ENCODE measurements around the gene DHRS13. TPM values are rescaled to one million over a fixed set of nuclear protein-coding genes. Genes with fewer than 3 reads are reported as not detected.

DHRS13 gene
- total and polyA plus RNA-seq, 4 donors, result 5.0 to 91.6 (median 11.0) TPM

DNA sequence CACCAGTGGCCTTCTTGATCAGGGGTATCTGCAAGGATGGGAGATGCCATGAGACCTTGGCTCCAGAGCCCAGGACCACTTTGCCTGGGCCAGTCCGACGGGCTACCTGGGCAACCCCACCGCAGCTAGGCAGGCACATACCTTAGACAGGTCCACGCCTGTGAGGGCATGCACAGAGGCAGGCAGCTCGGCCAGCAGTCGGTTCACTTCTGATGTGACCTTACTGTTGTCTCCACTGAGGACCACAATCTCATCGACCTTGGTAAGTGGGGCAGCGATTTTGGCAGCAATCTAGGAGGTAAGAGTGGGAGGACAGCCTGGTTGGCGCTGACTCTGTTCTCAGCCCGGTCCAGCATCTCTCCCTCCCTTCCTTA lies 22.3 kb downstream of the DHRS13 start (continued):
- TF ChIP-seq, protein P1, sequence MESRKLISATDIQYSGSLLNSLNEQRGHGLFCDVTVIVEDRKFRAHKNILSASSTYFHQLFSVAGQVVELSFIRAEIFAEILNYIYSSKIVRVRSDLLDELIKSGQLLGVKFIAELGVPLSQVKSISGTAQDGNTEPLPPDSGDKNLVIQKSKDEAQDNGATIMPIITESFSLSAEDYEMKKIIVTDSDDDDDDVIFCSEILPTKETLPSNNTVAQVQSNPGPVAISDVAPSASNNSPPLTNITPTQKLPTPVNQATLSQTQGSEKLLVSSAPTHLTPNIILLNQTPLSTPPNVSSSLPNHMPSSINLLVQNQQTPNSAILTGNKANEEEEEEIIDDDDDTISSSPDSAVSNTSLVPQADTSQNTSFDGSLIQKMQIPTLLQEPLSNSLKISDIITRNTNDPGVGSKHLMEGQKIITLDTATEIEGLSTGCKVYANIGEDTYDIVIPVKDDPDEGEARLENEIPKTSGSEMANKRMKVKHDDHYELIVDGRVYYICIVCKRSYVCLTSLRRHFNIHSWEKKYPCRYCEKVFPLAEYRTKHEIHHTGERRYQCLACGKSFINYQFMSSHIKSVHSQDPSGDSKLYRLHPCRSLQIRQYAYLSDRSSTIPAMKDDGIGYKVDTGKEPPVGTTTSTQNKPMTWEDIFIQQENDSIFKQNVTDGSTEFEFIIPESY (IDR thresholded peaks at IDR 0.05), result no peak
- TF ChIP-seq, protein P2, sequence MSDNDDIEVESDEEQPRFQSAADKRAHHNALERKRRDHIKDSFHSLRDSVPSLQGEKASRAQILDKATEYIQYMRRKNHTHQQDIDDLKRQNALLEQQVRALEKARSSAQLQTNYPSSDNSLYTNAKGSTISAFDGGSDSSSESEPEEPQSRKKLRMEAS (IDR thresholded peaks at IDR 0.05), result no peak
- no peak for TF ChIP-seq JUND (IDR thresholded peaks at IDR 0.05)
- no peak for TF ChIP-seq FOXA1 (IDR thresholded peaks at IDR 0.05)
- no peak for TF ChIP-seq FOXA2 (IDR thresholded peaks at IDR 0.05)
- no peak for TF ChIP-seq HNF4A (conservative IDR thresholded peaks at IDR 0.05)
- no peak for TF ChIP-seq EGR1 (IDR thresholded peaks at IDR 0.05; ENCODE audit: low read depth in 2 of 2)

DNA sequence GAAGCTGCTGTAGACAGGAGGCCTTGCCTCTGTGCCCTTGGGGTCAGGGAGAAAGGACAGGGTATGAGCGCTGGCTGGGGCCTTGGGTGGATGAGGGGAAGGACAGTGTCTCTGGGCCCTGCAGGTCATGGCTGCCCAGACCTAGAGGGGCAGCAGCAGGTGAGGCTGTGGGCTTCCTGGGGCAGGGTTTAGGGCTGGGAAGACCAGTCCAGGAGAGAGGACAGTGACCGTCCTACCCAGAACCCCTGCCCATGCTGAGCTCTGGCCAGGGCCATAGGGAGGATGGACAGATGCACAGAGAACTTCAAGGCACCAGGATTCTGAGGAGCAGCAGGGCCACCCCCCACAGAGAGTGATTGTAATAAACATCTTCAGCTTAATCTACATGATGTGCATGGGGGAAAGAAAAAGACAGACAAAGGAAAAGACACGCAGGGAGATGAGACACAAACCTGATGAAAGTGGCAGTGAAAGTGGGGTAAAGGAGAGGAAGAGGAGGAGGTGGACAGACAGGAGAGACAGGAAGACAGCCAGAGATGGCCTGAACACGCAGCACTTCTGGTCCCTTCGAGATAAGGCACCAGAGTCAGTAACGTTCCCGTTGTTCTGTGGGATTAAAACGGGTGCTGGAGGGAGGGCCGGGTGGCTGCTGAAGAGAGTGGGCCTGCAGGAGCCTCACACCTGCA lies 22.9 kb downstream of the DHRS13 start:
- Histone ChIP-seq H3K4me3 (ENCODE audit: low read depth in 1 of 3, low read length in 3 of 3) (no peak overlapping the region), H3K4me1 (ENCODE audit: control insufficient read depth in 4 of 4, insufficient read depth in 4 of 4, low read length in 3 of 4) (no peaks in the 10 kb centered on the region), H3K9ac (ENCODE audit: low read depth in 1 of 2, low read length in 2 of 2) (no peak overlapping the region), H3K27ac (ENCODE audit: low read depth in 1 of 2, low read length in 2 of 2) (no peak overlapping the region), H3K36me3 (ENCODE audit: control insufficient read depth in 4 of 4, insufficient read depth in 3 of 4, low read depth in 1 of 4, low read length in 3 of 4) (peaks cover 34 to 65% (median 45%) of the 10 kb centered on the region in 4 donors), H3K9me3 (ENCODE audit: control insufficient read depth in 4 of 4, low read length in 3 of 4) (no peaks in the 10 kb centered on the region), H3K27me3 (ENCODE audit: control insufficient read depth in 4 of 4, insufficient read depth in 4 of 4, low read length in 3 of 4) (no peaks in the 10 kb centered on the region)
- TF ChIP-seq NR2F2 (IDR thresholded peaks at IDR 0.05) (no peak), JUND (IDR thresholded peaks at IDR 0.05) (no peak), YY1 (IDR thresholded peaks at IDR 0.05) (no peak), SP1 (IDR thresholded peaks at IDR 0.05) (no peak), GABPA (IDR thresholded peaks at IDR 0.05 in 1 of 2, conservative IDR thresholded peaks at IDR 0.05 in 1 of 2) (no peak), EGR1 (IDR thresholded peaks at IDR 0.05; ENCODE audit: low read depth in 2 of 2) (no peak), FOXA2 (IDR thresholded peaks at IDR 0.05) (no peak), TAF1 (conservative IDR thresholded peaks at IDR 0.05) (no peak), RXRA (IDR thresholded peaks at IDR 0.05) (no peak)
- TF ChIP-seq, protein P3, sequence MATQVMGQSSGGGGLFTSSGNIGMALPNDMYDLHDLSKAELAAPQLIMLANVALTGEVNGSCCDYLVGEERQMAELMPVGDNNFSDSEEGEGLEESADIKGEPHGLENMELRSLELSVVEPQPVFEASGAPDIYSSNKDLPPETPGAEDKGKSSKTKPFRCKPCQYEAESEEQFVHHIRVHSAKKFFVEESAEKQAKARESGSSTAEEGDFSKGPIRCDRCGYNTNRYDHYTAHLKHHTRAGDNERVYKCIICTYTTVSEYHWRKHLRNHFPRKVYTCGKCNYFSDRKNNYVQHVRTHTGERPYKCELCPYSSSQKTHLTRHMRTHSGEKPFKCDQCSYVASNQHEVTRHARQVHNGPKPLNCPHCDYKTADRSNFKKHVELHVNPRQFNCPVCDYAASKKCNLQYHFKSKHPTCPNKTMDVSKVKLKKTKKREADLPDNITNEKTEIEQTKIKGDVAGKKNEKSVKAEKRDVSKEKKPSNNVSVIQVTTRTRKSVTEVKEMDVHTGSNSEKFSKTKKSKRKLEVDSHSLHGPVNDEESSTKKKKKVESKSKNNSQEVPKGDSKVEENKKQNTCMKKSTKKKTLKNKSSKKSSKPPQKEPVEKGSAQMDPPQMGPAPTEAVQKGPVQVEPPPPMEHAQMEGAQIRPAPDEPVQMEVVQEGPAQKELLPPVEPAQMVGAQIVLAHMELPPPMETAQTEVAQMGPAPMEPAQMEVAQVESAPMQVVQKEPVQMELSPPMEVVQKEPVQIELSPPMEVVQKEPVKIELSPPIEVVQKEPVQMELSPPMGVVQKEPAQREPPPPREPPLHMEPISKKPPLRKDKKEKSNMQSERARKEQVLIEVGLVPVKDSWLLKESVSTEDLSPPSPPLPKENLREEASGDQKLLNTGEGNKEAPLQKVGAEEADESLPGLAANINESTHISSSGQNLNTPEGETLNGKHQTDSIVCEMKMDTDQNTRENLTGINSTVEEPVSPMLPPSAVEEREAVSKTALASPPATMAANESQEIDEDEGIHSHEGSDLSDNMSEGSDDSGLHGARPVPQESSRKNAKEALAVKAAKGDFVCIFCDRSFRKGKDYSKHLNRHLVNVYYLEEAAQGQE (IDR thresholded peaks at IDR 0.05), result no peak
- TF ChIP-seq, protein P4, sequence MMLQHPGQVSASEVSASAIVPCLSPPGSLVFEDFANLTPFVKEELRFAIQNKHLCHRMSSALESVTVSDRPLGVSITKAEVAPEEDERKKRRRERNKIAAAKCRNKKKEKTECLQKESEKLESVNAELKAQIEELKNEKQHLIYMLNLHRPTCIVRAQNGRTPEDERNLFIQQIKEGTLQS (IDR thresholded peaks at IDR 0.05), result no peak
- TF ChIP-seq, protein P5, sequence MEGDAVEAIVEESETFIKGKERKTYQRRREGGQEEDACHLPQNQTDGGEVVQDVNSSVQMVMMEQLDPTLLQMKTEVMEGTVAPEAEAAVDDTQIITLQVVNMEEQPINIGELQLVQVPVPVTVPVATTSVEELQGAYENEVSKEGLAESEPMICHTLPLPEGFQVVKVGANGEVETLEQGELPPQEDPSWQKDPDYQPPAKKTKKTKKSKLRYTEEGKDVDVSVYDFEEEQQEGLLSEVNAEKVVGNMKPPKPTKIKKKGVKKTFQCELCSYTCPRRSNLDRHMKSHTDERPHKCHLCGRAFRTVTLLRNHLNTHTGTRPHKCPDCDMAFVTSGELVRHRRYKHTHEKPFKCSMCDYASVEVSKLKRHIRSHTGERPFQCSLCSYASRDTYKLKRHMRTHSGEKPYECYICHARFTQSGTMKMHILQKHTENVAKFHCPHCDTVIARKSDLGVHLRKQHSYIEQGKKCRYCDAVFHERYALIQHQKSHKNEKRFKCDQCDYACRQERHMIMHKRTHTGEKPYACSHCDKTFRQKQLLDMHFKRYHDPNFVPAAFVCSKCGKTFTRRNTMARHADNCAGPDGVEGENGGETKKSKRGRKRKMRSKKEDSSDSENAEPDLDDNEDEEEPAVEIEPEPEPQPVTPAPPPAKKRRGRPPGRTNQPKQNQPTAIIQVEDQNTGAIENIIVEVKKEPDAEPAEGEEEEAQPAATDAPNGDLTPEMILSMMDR (IDR thresholded peaks at IDR 0.05; ENCODE audit: low read depth, low read length, missing input control), result no peak
- TF ChIP-seq, protein P1 (IDR thresholded peaks at IDR 0.05), result no peak
- DNase-seq (ENCODE audit: low spot score), result no peak
- 78% methylated on average over 9 of the region's 9 CpGs for WGBS
